COR-L47 (cell line): ENCODE data around the gene VTCN1.

Source experiments
- DNase-seq: peaks from one replicate; lab custom pipeline; 2025; lab: John Stamatoyannopoulos, UW

VTCN1 gene

DNA sequence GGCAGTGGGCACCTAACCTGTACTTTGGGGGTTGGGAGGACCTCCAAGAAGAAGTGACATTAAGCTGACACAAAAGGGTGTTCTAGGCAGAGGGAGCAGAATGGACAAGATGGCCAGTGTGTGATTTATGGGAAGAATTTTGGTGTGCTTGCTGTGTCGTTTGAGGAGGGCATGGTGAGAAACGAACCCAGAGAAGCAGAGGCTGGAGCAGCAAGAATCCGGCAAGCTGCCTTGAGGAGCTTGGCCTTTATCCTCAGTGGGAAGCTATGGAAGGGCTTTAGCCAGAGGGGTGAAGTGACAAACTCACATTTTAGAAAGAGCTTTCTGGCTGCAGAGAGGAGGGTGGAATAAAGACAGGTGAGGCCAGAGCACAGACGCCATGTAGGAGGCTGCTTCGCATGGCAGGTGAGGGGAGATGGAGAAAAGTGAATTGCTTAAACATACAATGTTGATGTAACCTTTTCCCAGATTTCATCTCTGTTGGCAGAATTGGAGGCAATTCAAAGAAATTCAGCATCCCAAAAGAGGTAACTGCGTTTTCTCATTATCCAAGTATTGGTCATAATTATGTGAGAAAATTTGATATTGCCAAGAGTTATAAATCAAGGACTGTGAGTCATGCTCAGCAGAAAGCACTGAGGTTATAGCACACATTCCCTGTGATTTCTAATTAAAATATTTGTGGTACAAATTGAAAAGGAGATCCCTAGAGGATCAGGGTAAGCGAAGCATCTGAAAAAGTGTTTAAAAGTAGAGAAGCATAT is 115.7 kb downstream of the VTCN1 start:
- no peak for DNase-seq

DNA sequence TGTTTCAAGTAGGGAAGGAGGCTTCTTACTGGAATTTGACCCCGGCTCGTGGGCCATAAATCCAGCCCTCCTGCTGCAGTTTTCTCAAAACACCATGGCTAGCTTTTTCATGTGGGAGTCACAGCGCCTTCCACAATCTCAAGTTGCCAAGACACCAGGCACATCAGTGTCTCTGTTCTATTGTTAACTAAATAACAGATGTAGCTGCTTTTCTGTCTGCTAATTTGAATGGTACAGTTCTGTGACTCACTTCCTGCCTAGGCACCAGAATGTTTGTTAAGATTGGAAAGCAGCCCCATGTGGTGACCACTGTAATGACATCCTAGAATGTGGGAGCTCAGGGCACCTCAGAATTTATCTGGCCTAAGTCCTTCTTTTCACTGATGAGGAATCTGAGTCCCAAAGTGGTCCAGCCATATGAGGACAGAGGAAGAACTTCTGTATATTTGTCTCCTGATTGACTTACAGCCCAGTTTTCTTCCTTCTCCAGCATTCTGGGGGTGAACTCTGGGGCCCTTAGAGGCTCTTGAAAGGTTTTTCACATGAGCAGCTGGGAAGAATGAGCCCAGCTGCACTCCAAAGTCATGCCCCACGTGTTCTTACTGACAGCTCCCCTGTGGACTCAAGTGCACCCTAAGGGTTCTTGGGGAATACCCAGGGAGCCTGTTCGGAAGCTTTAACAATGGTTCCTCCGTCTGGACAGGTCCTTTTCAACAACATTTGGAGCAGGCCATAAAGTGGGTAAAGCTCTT is 116.7 kb downstream of the VTCN1 start:
- DNase-seq: peak; percentile 20
